B cell (primary cell): ENCODE data around the gene TRMU. TPM values are rescaled to one million over a fixed set of nuclear protein-coding genes. Genes with fewer than 3 reads are reported as not detected.

Experiments used
- ATAC-seq: fragments of 200-7000 bp; cut with Tn5 transposase; one replicate; pipeline ENCODE4 v1.10.0; 2021; ENCODE audit warnings: low read depth, mild to moderate bottlenecking, moderate number of reproducible peaks, moderate library complexity
- CTCF ChIA-PET: fragments of 350-600 bp; sonication (Branson Sonifier 250); formaldehyde crosslinking; loops from one replicate; lab custom pipeline; 2021; ENCODE audit warnings: antibody characterized with exemption, inconsistent platforms; lab: Charles Lee
- POLR2A ChIA-PET: fragments of 350-600 bp; sonication (Branson Sonifier 250); formaldehyde crosslinking; loops from one replicate; lab custom pipeline; 2021; ENCODE audit warnings: antibody characterized with exemption; lab: Charles Lee
- DNase-seq: peaks from one replicate; pipeline ENCODE4 v3.0.0; 2013
- H2AFZ ChIP-seq: 2 replicates; pipeline ENCODE4 v1.6.1; 2012; ENCODE audit warnings: mild to moderate bottlenecking, low read depth, low read length; ENCODE audit not compliant: insufficient read depth, poor library complexity, severe bottlenecking
- H3K27ac ChIP-seq, 2 donors: 1 replicate in 1 of 2; 2 replicates in 1 of 2; pipeline ENCODE4 v1.5.1; 2012 to 2013; ENCODE audit warnings: low read length in 2 of 2, mild to moderate bottlenecking in 2 of 2, moderate library complexity in 1 of 2
- H3K27me3 ChIP-seq, 4 experiments: fragments of 200-600 bp in 1 of 4; sonication (generic) in 1 of 4; replicated peaks in 1 of 4; 1 replicate in 2 of 4; 2 replicates in 2 of 4; pipeline versions ENCODE4 v1.6.1 to v1.7.0; 2013 to 2016; ENCODE audit warnings: low read length in 3 of 4, mild to moderate bottlenecking in 2 of 4, mixed read lengths in 1 of 4, moderate library complexity in 1 of 4; ENCODE audit not compliant: insufficient read depth in 4 of 4, control insufficient read depth in 3 of 4; ENCODE audit errors: control extremely low read depth in 1 of 4
- H3K36me3 ChIP-seq, 2 experiments: replicated peaks in 1 of 2; 1 replicate in 1 of 2; 2 replicates in 1 of 2; pipeline versions ENCODE4 v1.6.1 to v1.7.1; 2013; ENCODE audit warnings: low read length in 1 of 2; ENCODE audit not compliant: insufficient read depth in 2 of 2, control insufficient read depth in 1 of 2; ENCODE audit errors: control extremely low read depth in 1 of 2, extremely low read depth in 1 of 2
- H3K4me1 ChIP-seq, 2 donors: fragments of 200-600 bp in 1 of 2; sonication (generic) in 1 of 2; 1 replicate in 1 of 2; 2 replicates in 1 of 2; pipeline versions ENCODE4 v1.5.1 to v1.6.1; 2013 to 2017; ENCODE audit warnings: low read length in 2 of 2; ENCODE audit not compliant: control insufficient read depth in 2 of 2, insufficient read depth in 2 of 2
- H3K4me2 ChIP-seq: replicated peaks from 2 replicates; pipeline ENCODE3; 2012; ENCODE audit warnings: mild to moderate bottlenecking, low read depth, low read length; ENCODE audit not compliant: poor library complexity, severe bottlenecking
- H3K4me3 ChIP-seq, 5 experiments: fragments of 200-600 bp in 1 of 5; sonication (generic) in 1 of 5; 1 replicate in 3 of 5; 2 replicates in 2 of 5; pipeline versions ENCODE4 v1.5.1 to v1.7.0; 2011 to 2016; ENCODE audit warnings: low read length in 4 of 5, mild to moderate bottlenecking in 4 of 5, low read depth in 2 of 5, control low read depth in 1 of 5, moderate library complexity in 1 of 5; ENCODE audit not compliant: insufficient read depth in 1 of 5; ENCODE audit errors: control extremely low read depth in 1 of 5, extremely low read depth in 1 of 5
- H3K79me2 ChIP-seq: fragments of 200-600 bp; sonication (generic); one replicate; pipeline ENCODE4 v1.6.0; 2016; ENCODE audit warnings: low read length; ENCODE audit not compliant: control insufficient read depth, insufficient read depth
- H3K9ac ChIP-seq: fragments of 200-600 bp; sonication (generic); 2 replicates; pipeline ENCODE4 v1.6.1; 2017; ENCODE audit warnings: mild to moderate bottlenecking, low read length, moderate library complexity
- H3K9me3 ChIP-seq, 3 donors: one replicate each; pipeline versions ENCODE4 v1.6.1 to v1.7.1; 2013; ENCODE audit warnings: low read length in 2 of 3; ENCODE audit not compliant: control insufficient read depth in 2 of 3, insufficient read depth in 1 of 3; ENCODE audit errors: control extremely low read depth in 1 of 3
- H4K20me1 ChIP-seq: 2 replicates; pipeline ENCODE4 v1.6.0; 2012; ENCODE audit warnings: mild to moderate bottlenecking, low read length; ENCODE audit not compliant: insufficient read depth, control insufficient read depth, poor library complexity, severe bottlenecking
- H3K27ac Mint-ChIP-seq: one replicate; pipeline ENCODE4 v1.8.0; 2021; ENCODE audit warnings: mixed read lengths
- H3K27me3 Mint-ChIP-seq: one replicate; pipeline ENCODE4 v1.8.0; 2021; ENCODE audit warnings: mixed read lengths
- H3K4me1 Mint-ChIP-seq: one replicate; pipeline ENCODE4 v1.8.0; 2021; ENCODE audit warnings: mixed read lengths
- H3K4me3 Mint-ChIP-seq: one replicate; pipeline ENCODE4 v1.8.0; 2021; ENCODE audit warnings: mixed read lengths
- H3K9me3 Mint-ChIP-seq: one replicate; pipeline ENCODE4 v1.8.0; 2022; ENCODE audit warnings: mixed read lengths; ENCODE audit not compliant: insufficient read depth
- CTCF ChIP-seq: fragments of 200-600 bp; IDR thresholded peaks from one replicate; pipeline ENCODE4 v1.8.0; 2022; ENCODE audit warnings: antibody characterized with exemption, mild to moderate bottlenecking
- EZH2 ChIP-seq: IDR thresholded peaks from 2 replicates; pipeline ENCODE4 v1.6.1; 2012; ENCODE audit warnings: borderline replicate concordance, low read depth, mild to moderate bottlenecking, moderate library complexity, low read length; ENCODE audit not compliant: insufficient read depth, poor library complexity, severe bottlenecking
- WGBS: methylation state at CpG from one replicate; pipeline ENCODE4 v1.1.5; 2013; ENCODE audit warnings: missing lambda C conversion rate; ENCODE audit not compliant: insufficient coverage; 5-methylcytosine and 5-hydroxymethylcytosine counted together
- intact Hi-C: fragments of 100-400 bp; cut with micrococcal nuclease; formaldehyde crosslinking; loops from one replicate; pipeline ENCODE4 v1.10.0; 2022
- polyA plus RNA-seq: library from polyadenylated mRNA; depleted of rRNA; stranded (reverse); fragments of >200 nt; gene quantifications from 2 replicates; pipeline ENCODE4 v1.2.3, GENCODE V29; 2012
- total RNA-seq, 2 donors: library from RNA; stranded (reverse); fragments of 120-200 nt in 1 of 2; gene quantifications; 1 replicate in 1 of 2; 2 replicates in 1 of 2; pipeline versions ENCODE4 v1.2.3 to v1.2.4, GENCODE V29; 2013 to 2022

The TRMU gene
- total and polyA plus RNA-seq, 2 donors (not counting 1 experiment from before 2014, with no cell fraction given), result 51.0 to 76.9 TPM

GRCh38 chr22:46391486-46392136 lies 56.1 kb downstream of the TRMU start:
- no peaks in the 10 kb centered on the region for H3K4me1 ChIP-seq
- no peak overlapping the region for H3K27ac ChIP-seq
- no peak overlapping the region for H2AFZ ChIP-seq
- H3K4me1 Mint-ChIP-seq, result no peaks in the 10 kb centered on the region
- H3K9me3 Mint-ChIP-seq, result no peaks in the 10 kb centered on the region
- ChIA-PET POLR2A (no interaction called here), CTCF (interaction anchor here (2.4 kb wide), 1 partner anchor 24 kb away, joined by 8 read pairs; no protein-coding TSS in a partner anchor)
- TF ChIP-seq EZH2, result no peak
- TF ChIP-seq CTCF, result no peak
- no peaks in the 10 kb centered on the region for H3K27me3 Mint-ChIP-seq
- H3K4me2 ChIP-seq, result no peak overlapping the region
- DNase-seq (no peak), ATAC-seq (no peak)
- intact Hi-C loops, result no loop called here
- H3K9ac ChIP-seq, result no peak overlapping the region
- peaks cover 0 to 41% of the 10 kb centered on the region in 2 experiments for H3K36me3 ChIP-seq
- H3K9me3 ChIP-seq, result no peaks in the 10 kb centered on the region
- WGBS, result 95% methylated on average over 36 of the region's 36 CpGs
- H3K79me2 ChIP-seq, result no peaks in the 10 kb centered on the region
- no peaks in the 10 kb centered on the region for H4K20me1 ChIP-seq
- H3K27me3 ChIP-seq, result no peaks in the 10 kb centered on the region
- H3K4me3 Mint-ChIP-seq, result no peak overlapping the region
- H3K4me3 ChIP-seq, result no peak overlapping the region
- no peak overlapping the region for H3K27ac Mint-ChIP-seq

GRCh38 chr22:46392137-46392844 lies 56.8 kb downstream of the TRMU start:
- no peak for DNase-seq
- Mint-ChIP-seq H3K4me1 (no peaks in the 10 kb centered on the region), H3K4me3 (no peak overlapping the region), H3K27ac (no peak overlapping the region), H3K27me3 (no peaks in the 10 kb centered on the region), H3K9me3 (no peaks in the 10 kb centered on the region)
- H3K9ac ChIP-seq, result no peak overlapping the region
- ChIA-PET CTCF (interaction anchor here (2.4 kb wide), 1 partner anchor 25 kb away, joined by 8 read pairs; no protein-coding TSS in a partner anchor), POLR2A (no interaction called here)
- no peak overlapping the region for H3K4me2 ChIP-seq
- H3K4me3 ChIP-seq, result no peak overlapping the region
- intact Hi-C loops, result no loop called here
- no peaks in the 10 kb centered on the region for H3K4me1 ChIP-seq
- TF ChIP-seq CTCF (no peak), EZH2 (no peak)
- no peaks in the 10 kb centered on the region for H3K79me2 ChIP-seq
- peaks cover 0 to 47% of the 10 kb centered on the region in 2 experiments for H3K36me3 ChIP-seq
- H2AFZ ChIP-seq, result no peak overlapping the region
- H3K9me3 ChIP-seq, result no peaks in the 10 kb centered on the region
- H3K27ac ChIP-seq, result no peak overlapping the region
- 93% methylated on average over 12 of the region's 16 CpGs for WGBS
- no peaks in the 10 kb centered on the region for H3K27me3 ChIP-seq
- ATAC-seq, result no peak
- H4K20me1 ChIP-seq, result no peaks in the 10 kb centered on the region
